K562 (cell line): ENCODE measurements around the gene NUP205. TPM values are rescaled to one million over a fixed set of nuclear protein-coding genes. Genes with fewer than 3 reads are reported as not detected.

Source experiments
- EHMT2 ChIP-seq: fragments of 450-650 bp; IDR thresholded peaks from 2 replicates; pipeline ENCODE4 v1.6.1; 2018; ENCODE audit warnings: antibody characterized with exemption
- XRCC4 ChIP-seq: IDR thresholded peaks from one replicate; pipeline ENCODE4 v1.6.1; 2011; ENCODE audit not compliant: insufficient read depth, insufficient read length; ENCODE audit errors: extremely low read depth
- ZBTB7A ChIP-seq: IDR thresholded peaks from 2 replicates; pipeline ENCODE4 v1.6.1; 2011; ENCODE audit warnings: low read depth, mild to moderate bottlenecking, low read length, moderate library complexity, borderline replicate concordance; ENCODE audit not compliant: control insufficient read depth
- polyA plus RNA-seq, 8 experiments: library from polyadenylated mRNA; depleted of rRNA in 4 of 8; stranded (reverse) in 5 of 8; unstranded in 3 of 8; fragments of >200 nt; fragmentation: Nextera tagmentation in 2 of 8; fragmentation: Illumina TruSeq in 1 of 8; extraction: Ambion mirVana in 2 of 8; extraction: Trizol in 1 of 8; gene quantifications; 2 replicates each; pipeline versions ENCODE4 v1.2.1 to v1.2.3, GENCODE V29; 2011 to 2014; ENCODE audit warnings: inconsistent platforms in 1 of 8, missing spikeins in 1 of 8
- small RNA-seq: library from RNA; depleted of rRNA; stranded (forward); fragments of <200 nt; gene quantifications from one replicate; pipeline ENCODE3, GENCODE V24; 2014
- total RNA-seq, 7 experiments: library from RNA; depleted of rRNA in 6 of 7; stranded (reverse); fragments of >200 nt in 6 of 7; fragmentation: Illumina TruSeq in 2 of 7; extraction: Trizol in 2 of 7; gene quantifications; 2 replicates each; pipeline versions ENCODE4 v1.2.1 to v1.2.3, GENCODE V29; 2011 to 2021; ENCODE audit warnings: low replicate concordance in 1 of 7

The NUP205 gene
- total and polyA plus RNA-seq, 9 of the 15 experiments (the other 6 are each of a cell fraction or from before 2014, with no cell fraction given): 101 to 282 (median 193) TPM

DNA sequence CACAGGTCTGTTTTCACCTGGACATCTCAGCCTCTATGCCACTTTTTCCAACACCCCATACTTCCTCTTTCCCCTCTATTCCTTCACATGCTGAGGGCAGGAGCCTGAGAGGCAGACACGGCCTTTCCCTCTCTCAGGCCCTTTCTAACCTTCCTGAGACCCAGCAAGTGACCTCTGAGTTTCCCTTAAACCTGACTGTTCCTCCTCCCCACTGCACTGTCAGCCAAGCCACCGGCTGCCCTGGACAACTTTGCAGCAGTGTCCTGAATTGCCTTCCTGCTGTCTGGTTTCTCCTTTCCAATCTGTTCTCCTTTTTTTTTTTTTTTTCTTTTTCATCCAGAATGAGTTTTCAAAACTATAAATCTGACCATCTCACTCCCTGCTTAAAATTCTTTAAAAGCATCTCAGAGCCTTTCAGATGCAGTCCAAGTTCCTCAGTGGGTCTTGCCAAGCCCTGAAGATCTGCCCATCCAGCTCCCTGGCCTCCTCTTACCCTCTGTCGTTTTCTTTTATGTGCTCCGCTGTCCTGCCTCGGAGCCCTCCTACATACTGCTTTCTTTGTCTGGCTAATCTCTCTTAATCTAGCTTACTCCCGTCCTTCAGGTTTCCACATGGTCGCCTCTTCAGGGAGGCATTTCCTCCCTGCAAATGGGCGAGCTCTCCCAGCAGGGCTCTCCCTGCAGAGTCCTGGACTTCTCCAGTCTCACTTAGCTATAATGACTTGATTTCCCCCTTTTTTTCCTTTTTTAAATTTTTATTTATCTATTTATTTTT lies 139.7 kb downstream of the NUP205 start (continued):
- TF ChIP-seq XRCC4 (no peak), EHMT2 (no peak), ZBTB7A (no peak)

Small RNA genes within 50 kb of the gene (small RNA-seq; reads per million reads assigned to genes)
- gene RNU6-1154P: not detected

Other genes with a start within 250 kb of the NUP205 start
- 12.9 and 15.4 TPM in 2 replicates for gene CNOT4, start 47.8 kb upstream of the NUP205 start, total RNA-seq (2014; rRNA removed)
- 14.6 and 16.2 TPM in 2 replicates for gene CNOT4, start 47.8 kb upstream of the NUP205 start, total RNA-seq (2014; rRNA removed; fragmentation: Illumina TruSeq; extraction: Trizol)
- gene CNOT4, start 47.8 kb upstream of the NUP205 start, total RNA-seq (2015; rRNA removed; fragmentation: Illumina TruSeq; extraction: Trizol): 15.5 and 17.1 TPM in 2 replicates
- 21.1 and 21.6 TPM in 2 replicates for gene CNOT4, start 47.8 kb upstream of the NUP205 start, total RNA-seq (2021)
- 15.4 and 21.5 TPM in 2 replicates for gene CNOT4, start 47.8 kb upstream of the NUP205 start, polyA plus RNA-seq (2011; rRNA removed)
- 16.7 and 19.8 TPM in 2 replicates for gene CNOT4, start 47.8 kb upstream of the NUP205 start, polyA plus RNA-seq (2014; fragmentation: Illumina TruSeq; extraction: Trizol)
- gene CNOT4, start 47.8 kb upstream of the NUP205 start, polyA plus RNA-seq (2014; fragmentation: Nextera tagmentation; extraction: Ambion mirVana): 10 to 100 TPM; 12.6 to 24.1 TPM
- 8.6 and 10.0 TPM in 2 replicates for gene CNOT4, start 47.8 kb upstream of the NUP205 start, polyA plus RNA-seq (2014; rRNA removed)
- gene STMP1, start 104.6 kb downstream of the NUP205 start, total RNA-seq (2014; rRNA removed): 10.6 and 18.5 TPM in 2 replicates
- gene STMP1, start 104.6 kb downstream of the NUP205 start, total RNA-seq (2014; rRNA removed; fragmentation: Illumina TruSeq; extraction: Trizol): 47.8 and 54.0 TPM in 2 replicates
- gene STMP1, start 104.6 kb downstream of the NUP205 start, total RNA-seq (2015; rRNA removed; fragmentation: Illumina TruSeq; extraction: Trizol): 35.1 and 36.5 TPM in 2 replicates
- gene STMP1, start 104.6 kb downstream of the NUP205 start, total RNA-seq (2021): 56.8 and 59.8 TPM in 2 replicates
- gene STMP1, start 104.6 kb downstream of the NUP205 start, polyA plus RNA-seq (2011; rRNA removed): 58.4 and 66.1 TPM in 2 replicates
- gene STMP1, start 104.6 kb downstream of the NUP205 start, polyA plus RNA-seq (2014; fragmentation: Illumina TruSeq; extraction: Trizol): 57.9 and 67.7 TPM in 2 replicates
- gene STMP1, start 104.6 kb downstream of the NUP205 start, polyA plus RNA-seq (2014; fragmentation: Nextera tagmentation; extraction: Ambion mirVana): 100 to 1,000 TPM; 175 to 249 TPM
- gene STMP1, start 104.6 kb downstream of the NUP205 start, polyA plus RNA-seq (2014; rRNA removed): 41.5 and 53.9 TPM in 2 replicates
- gene SLC13A4, start 170.3 kb downstream of the NUP205 start, total RNA-seq (2014; rRNA removed): 0.23 and 0.45 TPM in 2 replicates
- gene SLC13A4, start 170.3 kb downstream of the NUP205 start, total RNA-seq (2014; rRNA removed; fragmentation: Illumina TruSeq; extraction: Trizol): 0.22 and 0.51 TPM in 2 replicates
- gene SLC13A4, start 170.3 kb downstream of the NUP205 start, total RNA-seq (2015; rRNA removed; fragmentation: Illumina TruSeq; extraction: Trizol): 0.19 and 0.36 TPM in 2 replicates
- gene SLC13A4, start 170.3 kb downstream of the NUP205 start, total RNA-seq (2021): 0.60 and 0.66 TPM in 2 replicates
- gene SLC13A4, start 170.3 kb downstream of the NUP205 start, polyA plus RNA-seq (2011; rRNA removed): 0.11 and 0.60 TPM in 2 replicates
- gene SLC13A4, start 170.3 kb downstream of the NUP205 start, polyA plus RNA-seq (2014; fragmentation: Illumina TruSeq; extraction: Trizol): 0.86 and 1.0 TPM in 2 replicates
- gene SLC13A4, start 170.3 kb downstream of the NUP205 start, polyA plus RNA-seq (2014; fragmentation: Nextera tagmentation; extraction: Ambion mirVana): under 1 TPM; 0.27 to 0.48 TPM
- gene SLC13A4, start 170.3 kb downstream of the NUP205 start, polyA plus RNA-seq (2014; rRNA removed): 0.41 and 0.66 TPM in 2 replicates
- not detected in 2 replicates for gene FAM180A, start 190.9 kb downstream of the NUP205 start, total RNA-seq (2014; rRNA removed)
- gene FAM180A, start 190.9 kb downstream of the NUP205 start, total RNA-seq (2014; rRNA removed; fragmentation: Illumina TruSeq; extraction: Trizol): not detected in 2 replicates
- gene FAM180A, start 190.9 kb downstream of the NUP205 start, total RNA-seq (2015; rRNA removed; fragmentation: Illumina TruSeq; extraction: Trizol): not detected in 2 replicates
- gene FAM180A, start 190.9 kb downstream of the NUP205 start, total RNA-seq (2021): not detected in 2 replicates
- not detected in 2 replicates for gene FAM180A, start 190.9 kb downstream of the NUP205 start, polyA plus RNA-seq (2011; rRNA removed)
- not detected in 2 replicates for gene FAM180A, start 190.9 kb downstream of the NUP205 start, polyA plus RNA-seq (2014; fragmentation: Illumina TruSeq; extraction: Trizol)
- gene FAM180A, start 190.9 kb downstream of the NUP205 start, polyA plus RNA-seq (2014; fragmentation: Nextera tagmentation; extraction: Ambion mirVana): not detected
- gene FAM180A, start 190.9 kb downstream of the NUP205 start, polyA plus RNA-seq (2014; rRNA removed): not detected in 2 replicates